Activated T-helper 1 cell treated with Interleukin-2 at 50 U/mL for 16 hours (primary cell): ENCODE results near the gene FFAR1.

ENCODE experiments used
- DNase-seq: peaks from one replicate; pipeline ENCODE4 v3.0.0-alpha.2; 2020; ENCODE audit warnings: low read depth

Gene FFAR1

DNA sequence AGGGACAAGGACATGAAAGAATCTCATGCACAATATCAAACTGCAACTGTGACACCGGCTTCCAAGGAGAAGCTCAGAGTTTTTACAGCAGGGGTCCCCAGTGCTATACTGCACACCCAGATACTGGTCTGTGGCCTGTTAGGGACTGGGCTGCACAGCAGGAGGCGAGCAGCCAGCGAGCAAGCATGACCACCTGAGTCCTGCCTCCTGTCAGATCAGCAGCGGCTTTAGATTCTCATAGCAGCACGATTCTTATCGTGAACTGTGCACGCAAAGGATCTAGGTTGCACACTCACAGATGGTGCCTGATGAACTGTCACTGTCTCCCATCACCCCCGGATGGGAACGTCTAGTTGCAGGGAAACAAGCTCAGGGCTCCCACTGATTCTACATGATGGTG is 31.8 kb upstream of the FFAR1 start:
- DNase-seq = no peak

DNA sequence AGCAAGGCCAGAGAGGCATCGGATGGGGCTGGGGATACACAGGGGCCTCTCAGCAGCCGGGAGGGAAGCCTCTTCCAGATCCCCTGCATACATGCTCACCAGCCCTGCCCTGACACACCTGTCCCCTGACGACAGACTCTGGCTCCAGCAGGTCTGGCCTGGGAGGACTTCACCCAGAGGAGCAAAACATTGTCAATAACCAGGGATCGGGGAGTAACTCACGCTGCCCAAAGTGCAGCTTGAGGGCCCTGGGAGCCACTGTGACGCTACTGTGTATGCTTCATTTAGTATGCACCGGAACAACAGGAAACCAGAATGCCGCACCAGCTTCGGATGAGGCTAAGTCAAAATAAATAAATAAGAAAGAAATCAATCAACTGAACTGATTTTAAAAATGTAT is 31.1 kb upstream of the FFAR1 start:
- DNase-seq = no peak

DNA sequence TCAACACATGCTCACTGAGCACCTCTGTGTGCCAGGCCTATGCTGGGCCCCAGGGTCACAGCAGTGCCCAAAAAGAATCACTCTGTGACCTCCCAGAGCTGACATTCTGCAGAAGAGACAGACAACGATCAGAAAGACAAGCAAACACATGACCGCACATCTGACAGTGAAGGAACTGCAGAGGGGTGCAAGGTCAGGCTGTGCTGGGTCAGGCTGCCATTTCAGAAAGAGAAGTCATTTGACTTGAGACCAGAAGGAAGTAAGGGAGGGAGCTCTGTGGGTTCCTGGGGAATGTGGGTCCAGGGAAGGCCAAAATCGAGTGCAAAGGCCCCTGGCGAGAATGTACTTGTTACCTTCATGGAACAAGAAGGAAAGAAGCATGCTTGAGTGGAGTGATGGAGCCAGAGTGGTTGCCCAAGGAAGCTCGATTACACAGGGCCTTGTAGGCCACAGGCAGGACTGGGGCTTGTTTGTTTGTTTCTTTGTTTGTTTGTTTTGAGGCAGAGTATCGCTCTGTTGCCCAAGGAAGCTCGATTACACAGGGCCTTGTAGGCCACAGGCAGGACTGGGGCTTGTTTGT is 30.1 kb upstream of the FFAR1 start:
- DNase-seq = no peak

DNA sequence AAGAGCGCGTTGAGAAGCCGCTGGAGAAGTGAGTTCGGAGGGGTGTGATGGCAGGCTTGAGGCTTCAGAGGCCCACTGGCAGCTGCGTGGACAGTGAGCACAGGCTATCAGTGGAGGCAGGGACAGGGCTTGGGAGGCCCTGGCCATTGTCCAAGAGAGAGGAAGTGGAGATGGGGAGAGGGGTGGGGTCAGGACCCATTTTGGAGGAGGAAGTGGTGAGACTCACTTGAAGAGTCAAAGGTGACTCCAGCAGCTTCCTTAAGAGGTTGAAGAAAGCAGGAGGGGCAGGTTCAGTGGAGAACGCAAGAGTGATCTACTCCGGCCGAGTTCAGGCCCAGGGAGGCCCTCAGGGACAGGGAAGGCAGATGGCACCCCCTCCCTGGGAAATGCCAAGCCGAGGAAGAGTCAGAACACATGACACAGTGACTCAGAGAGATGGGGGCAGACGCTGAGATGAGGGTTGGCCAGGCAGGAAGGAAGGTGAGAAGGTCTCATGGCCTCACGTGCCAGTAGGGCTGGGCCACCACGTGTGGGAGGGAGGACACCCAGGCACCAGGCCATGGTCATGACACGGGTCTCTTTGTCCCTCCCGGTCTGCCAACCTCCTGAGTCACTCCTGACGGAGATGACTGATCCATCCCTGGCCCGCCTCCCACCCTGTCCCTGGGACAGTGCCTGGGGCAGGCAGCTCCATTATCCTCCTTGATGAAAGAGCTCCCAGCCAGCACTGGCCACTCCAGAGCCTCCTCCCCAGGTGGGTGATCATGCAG is 28.8 kb upstream of the FFAR1 start:
- no peak for DNase-seq

DNA sequence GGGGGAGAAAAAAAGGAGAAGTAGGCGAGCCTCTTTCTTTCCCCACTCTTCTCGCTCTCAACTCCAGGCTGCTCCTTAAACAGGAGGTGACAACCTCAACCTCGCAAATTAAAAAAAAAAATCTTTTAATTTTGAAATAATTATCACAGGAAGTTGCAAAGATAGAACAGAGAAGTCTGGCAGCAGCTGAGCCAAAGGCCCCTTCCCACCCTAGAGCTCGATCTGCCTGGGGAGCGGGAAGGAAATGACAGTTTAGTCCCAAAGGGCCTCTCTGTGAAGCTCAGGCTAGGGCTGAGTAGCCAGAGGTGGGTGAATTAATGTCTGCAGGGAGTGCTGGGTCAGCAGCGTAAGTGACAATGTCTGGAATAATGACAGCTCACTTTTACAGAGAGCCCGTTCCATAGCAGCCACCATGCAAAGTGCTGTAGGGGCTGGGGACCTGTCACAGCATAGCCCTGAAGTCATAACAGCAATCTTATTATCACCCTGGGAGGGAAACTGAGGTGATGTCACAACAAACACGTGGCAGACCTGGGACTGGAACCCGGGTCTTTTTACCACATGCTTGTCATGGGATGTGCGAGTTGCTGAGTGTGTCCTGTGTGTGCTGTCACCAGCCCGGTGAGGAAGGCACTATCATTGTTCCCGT is 27.5 kb upstream of the FFAR1 start:
- no peak for DNase-seq

DNA sequence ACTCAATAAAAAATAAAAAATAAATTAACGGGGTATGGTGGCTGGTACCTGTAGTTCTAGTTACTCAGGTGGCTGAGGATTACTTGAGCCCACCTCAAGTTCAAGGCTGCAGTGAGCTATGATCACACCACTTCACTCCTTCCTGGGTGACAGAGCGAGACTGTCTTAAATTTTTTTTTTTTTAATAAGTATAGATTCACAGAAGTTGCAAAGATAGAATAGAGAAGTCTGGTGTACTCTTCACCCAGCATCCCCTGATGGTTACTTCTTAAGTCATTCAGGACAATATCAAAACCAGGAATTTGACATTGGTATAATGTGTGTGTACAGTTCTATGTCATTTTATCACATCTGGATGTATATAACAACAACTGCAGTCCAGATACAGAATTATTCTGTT is 26.4 kb upstream of the FFAR1 start:
- DNase-seq = no peak

DNA sequence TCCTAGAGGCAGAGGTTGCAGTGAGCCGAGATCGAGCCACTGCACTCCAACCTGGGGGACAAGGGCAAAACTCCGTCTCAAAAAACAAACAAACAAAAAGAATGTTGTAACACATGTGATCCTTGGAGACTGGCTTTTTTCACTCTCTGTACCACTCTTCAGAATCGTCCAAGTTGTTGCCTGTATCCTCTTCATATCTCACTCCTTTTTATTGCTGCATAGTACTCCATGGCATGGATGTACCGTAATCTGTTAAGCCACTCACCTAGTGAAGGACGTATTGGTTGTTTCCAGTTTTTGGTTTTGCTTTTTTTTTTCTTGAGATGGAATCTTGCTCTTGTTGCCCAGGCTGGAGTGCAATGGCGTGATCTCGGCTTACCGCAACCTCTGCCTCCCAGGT is 25.7 kb upstream of the FFAR1 start:
- no peak for DNase-seq

DNA sequence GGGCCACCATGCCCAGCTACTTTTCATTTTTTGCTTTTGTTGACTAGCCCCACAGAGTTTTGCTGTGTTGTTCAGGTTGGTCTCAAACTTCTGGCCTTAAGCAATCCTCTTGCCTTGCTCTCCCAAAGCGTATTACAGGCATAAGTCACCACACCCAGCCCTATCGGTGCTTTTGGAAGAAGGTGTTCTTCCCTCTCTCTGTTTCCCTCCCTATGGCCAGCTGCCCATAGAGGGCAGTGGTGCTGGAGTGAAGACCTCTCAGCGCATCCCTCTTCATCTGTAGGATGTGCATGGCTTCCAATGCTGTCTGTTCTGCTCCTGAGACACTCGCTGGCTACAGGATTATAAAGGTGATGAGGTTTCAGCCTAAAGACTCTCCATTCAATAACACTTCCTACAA is 20.1 kb upstream of the FFAR1 start:
- DNase-seq = no peak

DNA sequence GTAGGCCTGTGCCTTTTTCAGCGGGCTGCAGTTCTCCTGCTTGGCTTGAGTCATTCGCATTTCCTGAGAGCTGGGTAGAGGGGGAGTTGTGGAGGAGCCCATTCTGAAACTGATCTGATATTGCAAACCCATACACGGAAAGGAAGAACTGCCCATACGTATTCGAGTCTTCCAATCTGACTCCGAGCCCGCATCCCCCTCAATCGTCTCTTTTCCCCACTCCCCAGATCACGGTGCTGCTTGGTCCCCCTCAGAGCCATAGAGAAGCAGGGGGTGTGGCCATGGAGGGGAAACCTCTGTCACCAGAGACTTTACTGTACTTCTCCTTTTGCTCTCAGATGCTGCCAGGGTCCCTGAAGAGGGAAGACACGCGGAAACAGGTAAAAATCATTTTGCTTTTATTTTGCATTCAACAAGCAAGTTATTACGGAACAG is 18.8 kb upstream of the FFAR1 start, which contains the start of gene CD22:
CD22 (plus strand) TSS at position 337 of the 435 bp plus-strand sequence. CDS start 2,854 bp downstream, outside the sequence.
- no peak for DNase-seq

DNA sequence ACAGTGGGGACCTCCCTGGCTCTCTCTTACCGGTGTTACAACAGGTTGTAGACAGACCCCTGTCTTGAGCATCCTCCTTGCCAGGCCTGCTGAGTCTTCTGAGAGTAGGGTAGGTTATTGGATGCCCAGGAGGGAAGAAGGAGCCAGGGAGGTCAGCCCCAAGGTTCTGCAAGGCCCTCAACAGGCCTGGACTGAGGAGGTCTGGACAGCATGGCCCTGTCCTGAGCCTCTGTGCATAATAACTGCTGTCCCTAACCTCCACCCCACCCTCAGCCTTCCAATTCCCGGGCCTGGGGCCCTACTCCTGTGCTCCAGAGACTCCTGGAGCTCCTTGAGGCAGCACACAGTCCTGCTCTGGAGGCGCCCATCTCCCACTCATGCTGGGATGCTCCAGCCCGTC is 18.4 kb upstream of the FFAR1 start:
- no peak for DNase-seq

DNA sequence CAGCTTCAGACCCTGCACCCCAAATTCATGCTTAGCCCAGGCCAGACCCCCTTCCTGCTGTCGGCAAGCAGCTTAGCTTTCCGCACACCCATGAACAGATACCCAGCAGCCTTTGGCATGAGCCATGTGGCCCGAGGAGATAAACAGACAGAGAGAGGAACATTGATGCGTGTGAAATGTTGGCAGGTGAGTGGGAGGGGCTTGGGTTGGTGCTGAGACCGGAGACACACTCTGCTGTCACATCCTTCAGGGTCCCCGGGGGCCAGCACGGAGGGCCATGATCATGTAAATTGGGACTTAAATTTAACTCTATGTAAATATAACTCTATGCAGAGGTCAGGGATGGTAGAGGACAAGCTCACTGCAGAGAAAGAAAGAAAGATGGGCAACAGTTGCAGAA is 17.2 kb upstream of the FFAR1 start:
- no peak for DNase-seq

DNA sequence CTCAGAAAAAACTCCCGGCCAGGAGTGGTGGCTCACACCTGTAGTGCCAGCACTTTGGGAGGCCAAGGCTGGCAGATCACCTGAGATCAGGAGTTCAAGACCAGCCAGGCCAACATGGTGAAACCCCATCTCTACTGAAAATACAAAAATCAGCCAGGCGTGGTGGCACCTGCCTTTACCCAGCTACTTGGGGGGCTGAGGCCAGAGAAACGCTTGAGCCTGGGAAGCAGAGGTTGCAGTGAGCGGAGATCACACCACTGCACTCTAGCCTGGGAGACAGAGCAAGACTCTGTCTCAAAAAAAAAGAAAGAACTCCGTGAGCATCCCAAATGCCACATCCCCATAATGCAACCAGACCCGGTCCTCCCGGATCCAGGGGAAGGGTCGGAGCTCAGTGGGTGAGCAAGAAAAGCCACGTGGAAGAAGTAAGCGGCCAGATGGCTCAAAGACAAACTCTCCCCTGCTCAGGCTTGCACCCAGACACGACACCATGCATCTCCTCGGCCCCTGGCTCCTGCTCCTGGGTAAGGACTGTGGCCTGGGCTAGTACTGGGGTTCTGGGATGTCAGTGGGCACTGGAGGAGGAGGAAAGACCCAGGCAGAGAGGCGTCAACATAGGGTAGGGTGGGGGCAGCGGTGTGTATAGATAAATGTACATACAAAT is 16.0 kb upstream of the FFAR1 start:
- no peak for DNase-seq

DNA sequence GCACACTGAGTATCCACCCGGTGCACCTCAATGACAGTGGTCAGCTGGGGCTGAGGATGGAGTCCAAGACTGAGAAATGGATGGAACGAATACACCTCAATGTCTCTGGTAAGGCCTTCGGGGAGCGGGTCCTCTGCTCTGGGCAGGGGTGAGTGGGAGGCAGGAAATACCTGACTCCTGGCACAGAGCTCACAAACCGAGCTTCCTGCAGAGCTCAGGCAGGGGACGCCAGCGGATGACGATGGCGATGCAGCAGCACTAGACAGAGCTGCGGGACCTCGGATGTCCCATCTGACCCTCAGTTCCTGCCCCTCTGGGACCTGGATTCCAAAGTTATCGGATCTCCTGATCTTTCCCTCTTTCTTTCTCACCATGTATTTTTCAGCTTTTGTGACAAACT is 14.9 kb upstream of the FFAR1 start:
- no peak for DNase-seq

DNA sequence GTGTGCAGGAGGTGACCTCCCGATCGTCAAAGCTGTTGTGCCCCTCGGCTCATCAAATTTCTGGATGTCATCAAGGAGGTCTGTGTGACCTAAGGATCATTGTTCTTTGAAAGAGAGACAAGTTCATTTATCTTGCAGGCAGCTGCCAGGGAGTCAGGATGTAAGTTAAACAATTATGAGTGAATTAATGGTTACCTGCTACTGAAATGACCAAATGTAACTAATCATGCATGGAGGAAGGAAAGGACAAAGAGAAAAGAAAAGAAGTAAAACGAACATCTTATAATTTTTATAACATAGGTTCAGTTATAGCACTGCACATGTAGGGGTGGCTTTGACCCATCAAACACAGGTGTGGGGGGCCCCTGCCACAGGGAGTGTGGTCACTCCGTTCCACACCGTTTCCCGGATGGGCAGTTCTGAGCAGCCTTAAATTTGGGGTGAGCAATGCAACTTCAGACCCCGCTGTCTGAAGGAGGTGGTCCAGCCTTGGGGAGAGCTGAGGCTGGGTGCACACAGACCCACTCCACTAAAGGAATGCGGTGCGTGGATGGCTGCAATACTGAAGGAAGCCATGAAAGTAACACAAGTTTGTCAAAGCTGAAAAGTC is 13.5 kb upstream of the FFAR1 start:
- DNase-seq = no peak

DNA sequence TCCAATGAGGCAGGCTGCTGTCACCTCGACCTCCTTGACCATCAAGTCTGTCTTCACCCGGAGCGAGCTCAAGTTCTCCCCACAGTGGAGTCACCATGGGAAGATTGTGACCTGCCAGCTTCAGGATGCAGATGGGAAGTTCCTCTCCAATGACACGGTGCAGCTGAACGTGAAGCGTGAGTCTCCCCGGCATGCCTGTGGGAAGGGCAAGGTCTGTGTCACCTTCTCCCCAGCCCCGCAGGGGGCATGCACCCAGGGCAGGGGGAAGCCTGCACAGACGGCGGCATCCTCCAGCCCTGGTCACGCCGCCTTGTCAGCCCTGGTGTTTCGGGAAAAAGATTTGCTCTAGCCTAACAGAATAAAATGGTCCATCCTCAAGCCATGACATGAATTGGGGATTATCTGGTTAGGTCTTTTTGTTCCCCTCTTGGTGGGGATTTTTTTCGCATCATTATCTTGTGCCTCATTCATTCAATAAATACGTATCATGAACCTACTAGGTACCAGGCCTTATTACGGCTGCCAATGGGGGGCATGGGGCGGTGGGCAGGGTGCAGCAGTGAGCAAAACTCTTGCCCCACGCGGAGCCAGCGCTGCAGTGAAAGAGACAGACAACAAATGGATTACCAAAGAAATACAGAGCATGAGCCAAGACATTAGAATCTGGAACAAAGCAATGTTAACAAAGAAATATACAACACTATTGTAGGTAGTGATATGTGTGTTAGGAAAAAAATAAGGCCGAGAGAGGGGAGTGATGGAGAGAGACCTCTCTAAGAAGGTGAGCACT is 11.3 kb upstream of the FFAR1 start:
- no peak for DNase-seq

DNA sequence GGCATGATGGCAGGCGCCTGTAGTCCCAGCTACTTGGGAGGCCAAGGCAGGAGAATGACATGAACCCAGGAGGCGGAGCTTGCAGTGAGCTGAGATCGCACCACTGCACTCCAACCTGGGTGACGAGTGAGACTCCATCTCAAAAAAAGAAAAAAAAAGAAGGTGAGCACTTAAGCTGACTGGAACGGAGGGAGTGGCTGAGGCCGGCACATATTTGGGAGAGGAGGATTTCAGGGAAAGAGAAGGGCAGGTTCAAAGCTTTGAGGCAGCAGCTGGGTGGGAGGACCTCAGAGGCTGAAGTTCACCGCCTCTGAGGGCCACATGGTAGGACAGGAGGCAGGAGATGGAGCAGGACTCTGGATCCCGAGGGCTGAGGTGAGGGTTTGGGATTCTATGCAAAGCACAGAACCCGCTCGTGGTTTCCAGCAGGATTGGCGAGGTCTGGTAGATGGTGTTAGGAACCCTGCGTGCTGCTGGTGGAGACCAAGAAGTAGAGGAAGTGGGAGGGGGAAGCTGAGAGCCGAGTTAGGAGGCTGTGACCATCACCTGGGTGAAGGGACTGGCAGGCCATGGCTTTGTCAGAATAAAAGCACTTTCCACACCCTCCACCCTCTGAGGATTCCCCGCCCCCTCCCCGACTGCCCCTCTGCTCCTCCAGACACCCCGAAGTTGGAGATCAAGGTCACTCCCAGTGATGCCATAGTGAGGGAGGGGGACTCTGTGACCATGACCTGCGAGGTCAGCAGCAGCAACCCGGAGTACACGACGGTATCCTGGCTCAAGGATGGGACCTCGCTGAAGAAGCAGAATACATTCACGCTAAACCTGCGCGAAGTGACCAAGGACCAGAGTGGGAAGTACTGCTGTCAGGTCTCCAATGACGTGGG is 10.4 kb upstream of the FFAR1 start:
- no peak for DNase-seq

DNA sequence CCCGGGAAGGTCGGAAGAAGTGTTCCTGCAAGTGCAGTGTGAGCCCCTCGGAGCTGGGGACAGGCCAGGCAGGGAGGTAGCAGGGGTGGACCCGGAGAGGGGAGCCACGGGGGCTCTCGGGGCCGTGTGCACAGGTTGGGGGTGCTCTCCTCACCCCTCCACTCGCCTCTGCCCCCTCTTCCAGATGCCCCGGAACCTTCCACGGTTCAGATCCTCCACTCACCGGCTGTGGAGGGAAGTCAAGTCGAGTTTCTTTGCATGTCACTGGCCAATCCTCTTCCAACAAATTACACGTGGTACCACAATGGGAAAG is 9.8 kb upstream of the FFAR1 start:
- DNase-seq = no peak

DNA sequence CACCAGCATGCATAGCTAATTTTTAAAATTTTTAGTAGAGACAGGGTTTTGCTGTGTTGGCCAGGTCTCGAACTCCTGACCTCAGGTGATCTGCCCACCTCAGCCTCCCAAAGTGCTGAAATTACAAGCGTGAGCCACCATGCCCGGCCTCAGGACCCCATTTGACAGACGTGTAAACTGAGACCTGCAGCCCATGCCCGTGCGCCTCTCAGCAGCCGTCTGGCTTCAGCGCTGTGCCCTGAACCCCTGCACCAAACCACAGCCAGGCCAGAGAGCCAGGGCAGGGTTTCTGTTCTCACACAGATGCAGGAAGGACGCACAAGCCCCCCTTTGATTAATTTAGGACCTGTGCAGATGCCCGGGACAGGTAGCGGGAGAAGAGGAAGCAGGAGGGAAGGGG is 7.3 kb upstream of the FFAR1 start:
- DNase-seq = no peak

DNA sequence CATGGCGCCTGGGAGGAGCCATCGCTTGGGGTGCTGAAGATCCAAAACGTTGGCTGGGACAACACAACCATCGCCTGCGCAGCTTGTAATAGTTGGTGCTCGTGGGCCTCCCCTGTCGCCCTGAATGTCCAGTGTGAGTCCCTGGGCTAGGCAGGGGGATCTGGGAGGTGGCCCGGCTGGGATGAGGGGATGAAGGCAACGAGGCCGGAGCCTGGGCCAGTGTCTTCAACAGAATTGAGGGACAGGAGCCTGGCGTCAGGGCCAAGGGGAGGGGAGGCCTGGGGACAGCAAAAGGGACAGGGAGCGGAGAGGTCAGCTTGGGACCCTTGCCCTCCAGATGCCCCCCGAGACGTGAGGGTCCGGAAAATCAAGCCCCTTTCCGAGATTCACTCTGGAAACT is 6.7 kb upstream of the FFAR1 start:
- no peak for DNase-seq

DNA sequence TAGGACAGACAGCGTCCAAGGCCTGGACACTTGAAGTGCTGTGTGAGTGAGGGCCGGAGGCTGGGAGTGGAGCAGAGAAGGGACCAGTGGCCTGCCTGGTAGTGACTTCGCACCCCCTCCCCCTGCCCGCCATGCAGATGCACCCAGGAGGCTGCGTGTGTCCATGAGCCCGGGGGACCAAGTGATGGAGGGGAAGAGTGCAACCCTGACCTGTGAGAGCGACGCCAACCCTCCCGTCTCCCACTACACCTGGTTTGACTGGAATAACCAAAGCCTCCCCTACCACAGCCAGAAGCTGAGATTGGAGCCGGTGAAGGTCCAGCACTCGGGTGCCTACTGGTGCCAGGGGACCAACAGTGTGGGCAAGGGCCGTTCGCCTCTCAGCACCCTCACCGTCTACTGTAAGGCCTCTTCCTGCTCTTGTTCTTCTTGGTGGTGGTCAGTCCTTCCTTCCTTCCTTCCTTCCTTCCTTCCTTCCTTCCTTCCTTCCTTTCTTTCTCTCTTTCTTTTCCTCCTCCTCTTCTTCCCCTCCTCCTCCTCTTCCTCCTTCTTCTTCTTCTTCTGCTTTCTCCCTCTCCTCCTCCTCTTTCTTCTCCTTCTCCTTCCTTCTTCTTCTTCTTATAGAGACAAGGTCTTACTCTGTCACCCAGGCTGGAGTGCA is 6.0 kb upstream of the FFAR1 start:
- DNase-seq = no peak
